ENCODE results near the gene LINS1. TPM values are rescaled to one million over a fixed set of nuclear protein-coding genes. Genes with fewer than 3 reads are reported as not detected.

Gene LINS1
- polyA plus RNA-seq, 1 donor, result 28.3 TPM

GRCh38 chr15:100559330-100559729 lies 42.7 kb downstream of the LINS1 start:
- no peak for DNase-seq

- DNase-seq, result no peak
Measured at GRCh38 chr15:100558771-100559254, 43.2 kb downstream of the LINS1 start.

GRCh38 chr15:100553468-100553867 lies 48.5 kb downstream of the LINS1 start:
- no peak for DNase-seq

- no peak for DNase-seq
Measured at GRCh38 chr15:100547961-100548360, 54.0 kb downstream of the LINS1 start.

GRCh38 chr15:100544946-100545345 lies 57.0 kb downstream of the LINS1 start:
- no peak for DNase-seq

GRCh38 chr15:100544338-100544841 lies 57.6 kb downstream of the LINS1 start:
- DNase-seq, result no peak

GRCh38 chr15:100542290-100542689 lies 59.7 kb downstream of the LINS1 start:
- DNase-seq, result no peak

GRCh38 chr15:100537331-100537730 lies 64.7 kb downstream of the LINS1 start:
- DNase-seq, result no peak

GRCh38 chr15:100536733-100537132 lies 65.3 kb downstream of the LINS1 start:
- DNase-seq, result no peak

- no peak for DNase-seq
Measured at GRCh38 chr15:100533886-100534285, 68.1 kb downstream of the LINS1 start.

GRCh38 chr15:100531823-100532327 lies 70.1 kb downstream of the LINS1 start:
- no peak for DNase-seq

GRCh38 chr15:100531204-100531603 lies 70.8 kb downstream of the LINS1 start:
- no peak for DNase-seq

- DNase-seq, result no peak
Measured at GRCh38 chr15:100529556-100529955, 72.4 kb downstream of the LINS1 start.

- no peak for DNase-seq
Measured at GRCh38 chr15:100528833-100529428, 73.1 kb downstream of the LINS1 start, which contains the start of gene CERS3. Gene CERS3 (minus strand): TSS chr15:100528950. CDS start chr15:100501849, 27,101 bp downstream.

GRCh38 chr15:100526027-100526481 lies 75.9 kb downstream of the LINS1 start:
- no peak for DNase-seq

- DNase-seq, result no peak
Measured at GRCh38 chr15:100525436-100525835, 76.5 kb downstream of the LINS1 start.

- DNase-seq, result no peak
Measured at GRCh38 chr15:100524326-100524725, 77.7 kb downstream of the LINS1 start.

GRCh38 chr15:100521907-100522306 lies 80.1 kb downstream of the LINS1 start:
- DNase-seq, result no peak

- DNase-seq, result no peak
Measured at GRCh38 chr15:100520132-100520921, 81.7 kb downstream of the LINS1 start.

GRCh38 chr15:100517846-100518245 lies 84.1 kb downstream of the LINS1 start:
- DNase-seq, result no peak
